GM23338 (cell line): Measurements from ENCODE around the gene CCDC24. TPM values are rescaled to one million over a fixed set of nuclear protein-coding genes. Genes with fewer than 3 reads are reported as not detected.

Experiments used
- ATAC-seq: fragments of 200-7000 bp; cut with Tn5 transposase; 3 replicates; pipeline ENCODE4 v1.9.1; 2020
- DNase-seq: peaks from one replicate; pipeline ENCODE4 v3.0.0-alpha.2; 2015; ENCODE audit warnings: low spot score
- H2AFZ ChIP-seq: fragments of 200-600 bp; sonication (generic); 2 replicates; pipeline ENCODE4 v1.8.0; 2016; ENCODE audit warnings: antibody characterized with exemption, mild to moderate bottlenecking, moderate library complexity
- H3F3A ChIP-seq: fragments of 200-600 bp; sonication (generic); replicated peaks from 2 replicates; pipeline ENCODE4 v1.8.0; 2017; ENCODE audit warnings: antibody characterized with exemption, mixed run types, low read depth
- H3K27ac ChIP-seq: fragments of 200-600 bp; sonication (generic); 2 replicates; pipeline ENCODE4 v1.6.1; 2016; ENCODE audit warnings: low read depth
- H3K27me3 ChIP-seq: fragments of 200-600 bp; sonication (generic); 2 replicates; pipeline ENCODE4 v1.8.0; 2016; ENCODE audit warnings: mild to moderate bottlenecking, mixed run types, moderate library complexity; ENCODE audit not compliant: insufficient read depth
- H3K36me3 ChIP-seq: fragments of 200-600 bp; sonication (generic); 2 replicates; pipeline ENCODE4 v1.8.0; 2016; ENCODE audit warnings: mild to moderate bottlenecking; ENCODE audit not compliant: insufficient read depth
- H3K4me1 ChIP-seq: fragments of 200-600 bp; sonication (generic); 2 replicates; pipeline ENCODE4 v1.8.0; 2016; ENCODE audit warnings: mild to moderate bottlenecking, moderate library complexity; ENCODE audit not compliant: insufficient read depth
- H3K4me2 ChIP-seq: fragments of 200-600 bp; sonication (generic); 2 replicates; pipeline ENCODE4 v1.7.1; 2017; ENCODE audit warnings: mixed run types
- H3K4me3 ChIP-seq: fragments of 200-600 bp; sonication (generic); 2 replicates; pipeline ENCODE4 v1.6.1; 2016; ENCODE audit warnings: mixed run types
- H3K79me2 ChIP-seq: fragments of 200-600 bp; sonication (generic); replicated peaks from 2 replicates; pipeline ENCODE4 v1.8.0; 2017; ENCODE audit warnings: mild to moderate bottlenecking; ENCODE audit not compliant: insufficient read depth
- H3K9me2 ChIP-seq: fragments of 200-600 bp; sonication (generic); 2 replicates; pipeline ENCODE4 v1.8.0; 2017; ENCODE audit not compliant: insufficient read depth
- H4K20me1 ChIP-seq: fragments of 200-600 bp; sonication (generic); replicated peaks from 2 replicates; pipeline ENCODE4 v1.8.0; 2017; ENCODE audit warnings: mild to moderate bottlenecking; ENCODE audit not compliant: insufficient read depth
- H3K27ac Mint-ChIP-seq: 2 replicates; pipeline ENCODE4 v1.8.0; 2020; ENCODE audit warnings: inconsistent platforms, mild to moderate bottlenecking, moderate library complexity, mixed read lengths
- H3K27me3 Mint-ChIP-seq: 3 replicates; pipeline ENCODE4 v1.8.0; 2022; ENCODE audit warnings: low read depth, mild to moderate bottlenecking, moderate library complexity, mixed read lengths, inconsistent platforms; ENCODE audit not compliant: insufficient read depth, poor library complexity
- H3K36me3 Mint-ChIP-seq: 3 replicates; pipeline ENCODE4 v1.8.0; 2021; ENCODE audit warnings: low read depth, mild to moderate bottlenecking, inconsistent platforms, moderate library complexity, mixed read lengths
- H3K4me1 Mint-ChIP-seq: 3 replicates; pipeline ENCODE4 v1.8.0; 2020; ENCODE audit warnings: mild to moderate bottlenecking, inconsistent platforms, mixed read lengths
- H3K4me3 Mint-ChIP-seq: 3 replicates; pipeline ENCODE4 v1.8.0; 2021; ENCODE audit warnings: moderate library complexity, mild to moderate bottlenecking, inconsistent platforms, mixed read lengths
- H3K9me3 Mint-ChIP-seq: 3 replicates; pipeline ENCODE4 v1.8.0; 2020; ENCODE audit warnings: moderate library complexity, mild to moderate bottlenecking, inconsistent platforms, mixed read lengths
- CREB1 ChIP-seq: fragments of 250-450 bp; sonication (Bioruptor Pico); IDR thresholded peaks from 2 replicates; pipeline ENCODE4 v1.5.0; 2020; ENCODE audit warnings: low read depth, mild to moderate bottlenecking, moderate library complexity
- CTCF ChIP-seq, 2 experiments: fragments of 200-600 bp in 1 of 2; sonication (generic) in 1 of 2; conservative IDR thresholded peaks; 2 replicates each; pipeline versions ENCODE4 v1.5.1 to v1.6.1; 2016 to 2017; ENCODE audit warnings: antibody characterized with exemption in 2 of 2, low read depth in 2 of 2, mild to moderate bottlenecking in 2 of 2, moderate library complexity in 1 of 2
- ETS1 ChIP-seq: IDR thresholded peaks from 2 replicates; pipeline ENCODE4 v1.6.1; 2016; ENCODE audit warnings: antibody characterized with exemption
- EZH2 ChIP-seq: fragments of 200-600 bp; sonication (generic); IDR thresholded peaks from one replicate; pipeline ENCODE4 v1.8.0; 2017; ENCODE audit warnings: antibody characterized with exemption, mild to moderate bottlenecking, low read depth; ENCODE audit not compliant: unreplicated experiment
- JUNB ChIP-seq: IDR thresholded peaks from one replicate; pipeline ENCODE4 v1.6.1; 2016; ENCODE audit warnings: antibody characterized with exemption; ENCODE audit not compliant: unreplicated experiment
- POLR2AphosphoS5 ChIP-seq: IDR thresholded peaks from 2 replicates; pipeline ENCODE4 v1.6.1; 2016; ENCODE audit warnings: antibody characterized with exemption, low read depth
- ZNF462 ChIP-seq: fragments of 250-450 bp; sonication (Bioruptor Pico); IDR thresholded peaks from 2 replicates; pipeline ENCODE4 v1.5.0; 2020; ENCODE audit warnings: mild to moderate bottlenecking, moderate library complexity
- polyA plus RNA-seq: library from polyadenylated mRNA; unstranded; fragments of >200 nt; fragmentation: Nextera tagmentation; extraction: Ambion mirVana; gene quantifications from 2 replicates; pipeline ENCODE4 v1.2.1, GENCODE V29; 2016
- total RNA-seq: library from RNA; depleted of rRNA; stranded (reverse); fragments of >200 nt; shearing (Covaris generic); gene quantifications from 2 replicates; pipeline ENCODE4 v1.2.3, GENCODE V29; 2014

Gene CCDC24
- total and polyA plus RNA-seq, 2 experiments from 2014 or later, result 8.3 to 17.2 TPM

GRCh38 chr1:43963890-43964289, 27.5 kb upstream of the CCDC24 start:
- H4K20me1 ChIP-seq, result no peaks in the 10 kb centered on the region; the same call in 1 of the 2 replicates
- ATAC-seq (no peak), DNase-seq (no peak)
- no peaks in the 10 kb centered on the region for H3K36me3 ChIP-seq
- TF ChIP-seq EZH2 (no peak), POLR2AphosphoS5 (no peak), CREB1 (CRISPR knock-in tag) (no peak), ETS1 (no peak)
- H2AFZ ChIP-seq, result no peak overlapping the region
- H3K27ac ChIP-seq, result no peak overlapping the region
- no peaks in the 10 kb centered on the region for H3K9me2 ChIP-seq
- H3K79me2 ChIP-seq, result no peaks in the 10 kb centered on the region
- H3K27ac Mint-ChIP-seq, result no peak overlapping the region
- H3K4me2 ChIP-seq, result no peak overlapping the region
- H3K27me3 Mint-ChIP-seq, result no peaks in the 10 kb centered on the region
- H3F3A ChIP-seq, result no peaks in the 10 kb centered on the region
- no peak overlapping the region for H3K4me3 ChIP-seq
- H3K9me3 Mint-ChIP-seq, result no peaks in the 10 kb centered on the region
- H3K4me1 Mint-ChIP-seq, result no peaks in the 10 kb centered on the region
- H3K4me1 ChIP-seq, result no peaks in the 10 kb centered on the region
- no peaks in the 10 kb centered on the region; the same call in 1 of the 3 replicates for H3K36me3 Mint-ChIP-seq
- H3K27me3 ChIP-seq, result no peaks in the 10 kb centered on the region
- no peak overlapping the region for H3K4me3 Mint-ChIP-seq

GRCh38 chr1:43965316-43965715, 26.1 kb upstream of the CCDC24 start:
- Histone ChIP-seq H4K20me1 (no peaks in the 10 kb centered on the region; the same call in 1 of the 2 replicates), H3K4me3 (no peak overlapping the region), H3K4me1 (0 out of 2 replicates have a peak, but pooled peaks cover under 1% of the 10 kb centered on the region), H3K79me2 (peaks cover 3% of the 10 kb centered on the region; the same call in 1 of the 2 replicates), H2AFZ (no peak overlapping the region), H3K4me2 (no peak overlapping the region), H3K27ac (no peak overlapping the region), H3K9me2 (no peaks in the 10 kb centered on the region), H3F3A (no peaks in the 10 kb centered on the region), H3K27me3 (no peaks in the 10 kb centered on the region), H3K36me3 (no peaks in the 10 kb centered on the region)
- Mint-ChIP-seq H3K27ac (no peak overlapping the region), H3K4me1 (no peaks in the 10 kb centered on the region), H3K27me3 (peaks cover 3% of the 10 kb centered on the region), H3K36me3 (peaks cover 4% of the 10 kb centered on the region; the same call in 2 of the 3 replicates), H3K4me3 (no peak overlapping the region), H3K9me3 (no peaks in the 10 kb centered on the region)
- ATAC-seq (no peak), DNase-seq (no peak)
- TF ChIP-seq POLR2AphosphoS5, result no peak
- no peak for TF ChIP-seq ZNF462
- no peak for TF ChIP-seq CREB1 (CRISPR knock-in tag)
- TF ChIP-seq CTCF (conservative IDR thresholded peaks at IDR 0.05; ENCODE audit: low read depth in 2 of 2), result no peak
- no peak for TF ChIP-seq JUNB
